T-helper 1 cell (primary cell): Measurements from ENCODE around the gene NPY.
"Not testable (repeated sequence)": the region's sequence is repeated elsewhere in the genome, so short reads cannot be mapped to it uniquely, and the experiment has no call there.

Experiments
- DNase-seq, 5 donors: peaks; one replicate each; pipeline ENCODE4 v3.0.0-alpha.2; 2012 to 2020
- total RNA-seq, 4 donors: gene quantifications; one replicate each; lab custom pipeline; 2026; lab: John Stamatoyannopoulos, UW

The NPY gene
- 0 reads per million in 4 donors for total RNA-seq

DNA sequence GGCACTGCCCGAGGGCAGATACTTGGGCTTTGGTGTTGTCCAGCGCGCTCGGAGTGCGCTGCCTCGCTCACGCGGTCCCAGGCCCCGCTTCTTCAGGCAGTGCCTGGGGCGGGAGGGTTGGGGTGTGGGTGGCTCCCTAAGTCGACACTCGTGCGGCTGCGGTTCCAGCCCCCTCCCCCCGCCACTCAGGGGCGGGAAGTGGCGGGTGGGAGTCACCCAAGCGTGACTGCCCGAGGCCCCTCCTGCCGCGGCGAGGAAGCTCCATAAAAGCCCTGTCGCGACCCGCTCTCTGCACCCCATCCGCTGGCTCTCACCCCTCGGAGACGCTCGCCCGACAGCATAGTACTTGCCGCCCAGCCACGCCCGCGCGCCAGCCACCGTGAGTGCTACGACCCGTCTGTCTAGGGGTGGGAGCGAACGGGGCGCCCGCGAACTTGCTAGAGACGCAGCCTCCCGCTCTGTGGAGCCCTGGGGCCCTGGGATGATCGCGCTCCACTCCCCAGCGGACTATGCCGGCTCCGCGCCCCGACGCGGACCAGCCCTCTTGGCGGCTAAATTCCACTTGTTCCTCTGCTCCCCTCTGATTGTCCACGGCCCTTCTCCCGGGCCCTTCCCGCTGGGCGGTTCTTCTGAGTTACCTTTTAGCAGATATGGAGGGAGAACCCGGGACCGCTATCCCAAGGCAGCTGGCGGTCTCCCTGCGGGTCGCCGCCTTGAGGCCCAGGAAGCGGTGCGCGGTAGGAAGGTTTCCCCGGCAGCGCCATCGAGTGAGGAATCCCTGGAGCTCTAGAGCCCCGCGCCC lies at the start of gene NPY:
NPY (plus strand) TSS at position 294 of the 802 bp plus-strand sequence. CDS start 1,051 bp downstream, outside the sequence.
- DNase-seq, result no peak

DNA sequence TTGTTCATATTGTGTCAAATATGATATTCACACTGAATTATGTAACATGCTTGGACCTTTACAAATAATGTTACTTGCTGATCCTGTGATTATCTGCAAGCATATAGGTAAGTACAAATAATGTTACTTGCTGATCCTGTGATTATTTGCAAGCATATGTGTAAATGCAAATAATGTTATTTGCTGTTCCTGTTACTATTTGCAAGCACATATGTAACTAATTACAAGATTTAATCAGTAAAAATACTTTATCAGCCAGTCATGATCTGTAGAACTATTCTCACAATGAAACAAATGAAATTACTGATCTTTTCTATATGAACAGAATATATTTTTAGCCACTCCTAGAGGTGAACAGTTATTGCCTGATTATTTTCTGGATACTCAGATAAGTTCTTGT lies 44.7 kb upstream of the NPY start:
- DNase-seq, result no peak

- DNase-seq, result no peak
Observed at GRCh38 chr7:24241206-24241605, 42.8 kb upstream of the NPY start.

DNA sequence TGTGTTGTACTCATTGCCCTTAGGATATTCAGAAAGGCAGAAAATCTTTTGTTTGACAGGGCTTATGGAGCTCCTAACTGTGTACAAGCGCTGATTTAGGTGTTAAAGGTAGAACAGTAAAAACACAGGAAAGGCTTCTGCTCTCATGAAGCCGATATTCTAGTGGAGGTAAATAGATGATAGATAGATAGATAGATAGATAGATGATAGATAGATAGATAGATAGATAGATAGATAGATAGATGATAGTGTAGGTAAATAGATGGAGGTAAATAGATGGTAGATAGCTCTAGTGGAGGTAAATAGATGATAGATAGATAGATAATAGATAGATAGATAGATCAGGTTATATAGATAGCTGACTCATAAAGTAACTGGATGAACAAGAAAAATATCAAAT lies 39.4 kb upstream of the NPY start:
- DNase-seq, result no peak

DNA sequence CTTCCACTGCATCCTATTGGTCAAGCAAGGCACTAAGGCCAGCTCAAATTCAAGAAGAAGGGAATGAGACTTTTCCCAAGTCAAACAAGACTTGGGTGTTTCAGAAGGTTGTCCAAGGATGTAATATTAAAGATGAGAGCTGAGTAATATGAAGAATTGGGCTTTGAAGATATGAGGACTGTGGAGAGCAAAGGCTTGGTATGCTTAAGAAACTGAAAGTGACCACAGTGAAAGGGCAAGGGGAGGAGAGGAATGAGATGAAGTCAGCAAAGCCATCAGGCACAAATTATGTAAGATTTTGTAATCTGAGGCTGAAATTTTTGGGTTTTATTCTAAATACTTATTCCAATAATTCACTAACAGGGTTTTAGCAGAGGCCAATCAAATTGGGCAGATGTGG lies 38.6 kb upstream of the NPY start:
- no peak for DNase-seq

DNA sequence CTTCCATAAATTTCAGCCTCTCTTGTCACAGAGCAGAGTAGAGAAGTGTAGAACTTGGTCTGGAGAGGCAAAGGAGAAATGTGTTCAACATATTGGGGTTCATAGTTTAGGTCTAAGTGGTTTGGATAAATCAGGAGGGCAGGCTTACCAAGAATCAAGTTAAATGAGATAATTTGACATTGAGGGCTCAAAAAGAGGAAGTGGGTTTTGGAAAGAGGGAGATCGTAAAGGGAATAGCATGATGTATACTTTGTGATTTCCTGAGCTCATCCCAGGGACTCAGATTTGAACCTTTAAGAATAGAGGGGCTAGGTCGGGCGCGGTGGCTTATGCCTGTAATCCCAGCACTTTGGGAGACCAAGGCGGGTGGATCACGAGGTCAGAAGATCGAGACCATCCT lies 34.7 kb upstream of the NPY start:
- no peak for DNase-seq

- DNase-seq, result no peak
Observed at GRCh38 chr7:24251568-24251967, 32.4 kb upstream of the NPY start.

GRCh38 chr7:24255139-24255538 lies 28.9 kb upstream of the NPY start:
- peak in 2 of 5 donors; percentile 6 to 21 for DNase-seq

- not testable (repeated sequence) for DNase-seq
Observed at GRCh38 chr7:24258324-24258723, 25.7 kb upstream of the NPY start.

- DNase-seq, result no peak
Observed at GRCh38 chr7:24271938-24272337, 12.1 kb upstream of the NPY start.

DNA sequence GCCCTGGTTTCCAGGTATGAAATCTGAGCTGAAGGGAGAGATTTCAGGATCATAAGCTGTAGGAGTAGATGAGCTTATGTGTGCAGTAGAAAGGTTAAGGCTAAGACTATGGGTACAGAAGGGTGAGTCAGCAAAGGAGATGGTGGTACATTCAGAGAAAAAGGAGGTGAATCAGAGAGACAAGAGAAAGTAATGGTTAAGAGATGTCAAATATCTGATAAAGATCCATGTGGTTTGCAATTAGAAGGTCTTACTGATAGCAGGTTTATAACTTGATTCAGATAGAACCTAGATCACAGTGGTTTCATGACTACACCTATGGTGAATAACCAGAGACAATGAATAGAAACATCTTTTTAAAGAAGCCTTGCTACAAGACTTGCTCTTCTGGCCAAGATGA lies 4.5 kb upstream of the NPY start:
- no peak for DNase-seq

DNA sequence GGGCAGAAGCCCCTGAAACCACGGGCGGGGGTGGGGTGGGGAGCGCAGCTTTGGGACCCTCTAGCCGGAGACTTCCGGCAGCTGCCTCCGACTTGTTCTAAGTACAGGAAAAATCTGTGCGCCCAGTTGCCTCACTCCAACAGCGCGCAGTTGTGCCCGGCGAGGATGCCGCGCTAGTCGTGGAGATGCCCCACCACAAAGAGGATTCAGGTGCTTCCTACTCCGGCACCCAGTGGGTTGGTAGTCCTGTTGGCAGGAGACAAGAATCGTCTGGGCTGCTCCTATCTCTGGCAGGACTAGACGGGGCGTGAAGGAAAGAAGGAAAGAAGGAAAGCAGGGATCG lies 465 bp upstream of the NPY start:
- DNase-seq, result no peak

DNA sequence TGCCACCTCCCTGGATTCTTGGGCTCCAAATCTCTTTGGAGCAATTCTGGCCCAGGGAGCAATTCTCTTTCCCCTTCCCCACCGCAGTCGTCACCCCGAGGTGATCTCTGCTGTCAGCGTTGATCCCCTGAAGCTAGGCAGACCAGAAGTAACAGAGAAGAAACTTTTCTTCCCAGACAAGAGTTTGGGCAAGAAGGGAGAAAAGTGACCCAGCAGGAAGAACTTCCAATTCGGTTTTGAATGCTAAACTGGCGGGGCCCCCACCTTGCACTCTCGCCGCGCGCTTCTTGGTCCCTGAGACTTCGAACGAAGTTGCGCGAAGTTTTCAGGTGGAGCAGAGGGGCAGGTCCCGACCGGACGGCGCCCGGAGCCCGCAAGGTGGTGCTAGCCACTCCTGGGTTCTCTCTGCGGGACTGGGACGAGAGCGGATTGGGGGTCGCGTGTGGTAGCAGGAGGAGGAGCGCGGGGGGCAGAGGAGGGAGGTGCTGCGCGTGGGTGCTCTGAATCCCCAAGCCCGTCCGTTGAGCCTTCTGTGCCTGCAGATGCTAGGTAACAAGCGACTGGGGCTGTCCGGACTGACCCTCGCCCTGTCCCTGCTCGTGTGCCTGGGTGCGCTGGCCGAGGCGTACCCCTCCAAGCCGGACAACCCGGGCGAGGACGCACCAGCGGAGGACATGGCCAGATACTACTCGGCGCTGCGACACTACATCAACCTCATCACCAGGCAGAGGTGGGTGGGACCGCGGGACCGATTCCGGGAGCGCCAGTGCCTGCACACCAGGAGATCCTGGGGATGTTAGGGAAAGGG lies 913 bp downstream of the NPY start:
- DNase-seq, result no peak

- peak in 2 of 5 donors; percentile 8 to 59 for DNase-seq
Observed at GRCh38 chr7:24290004-24290641, 6.1 kb downstream of the NPY start.

DNA sequence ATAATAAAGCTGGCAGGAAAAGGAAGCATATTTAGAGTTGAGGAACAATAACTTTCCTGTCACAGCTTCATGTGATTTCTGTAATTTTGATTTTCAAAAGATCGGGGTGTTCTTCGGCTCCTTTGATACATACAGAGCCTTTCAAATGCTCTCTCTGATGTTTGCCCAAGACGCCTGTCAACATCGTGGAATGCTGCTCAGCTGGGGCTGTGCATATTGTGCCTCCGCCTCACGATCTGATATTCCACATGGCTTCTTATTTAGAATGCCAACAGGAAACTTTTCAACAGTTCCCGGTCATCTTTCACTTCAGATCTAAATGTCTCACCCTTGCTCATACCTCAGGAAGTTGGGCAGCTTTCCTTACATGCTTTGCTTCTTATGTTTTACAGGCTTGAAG lies 7.3 kb downstream of the NPY start:
- no peak for DNase-seq

- DNase-seq, result no peak
Observed at GRCh38 chr7:24297362-24297761, 13.4 kb downstream of the NPY start.

DNA sequence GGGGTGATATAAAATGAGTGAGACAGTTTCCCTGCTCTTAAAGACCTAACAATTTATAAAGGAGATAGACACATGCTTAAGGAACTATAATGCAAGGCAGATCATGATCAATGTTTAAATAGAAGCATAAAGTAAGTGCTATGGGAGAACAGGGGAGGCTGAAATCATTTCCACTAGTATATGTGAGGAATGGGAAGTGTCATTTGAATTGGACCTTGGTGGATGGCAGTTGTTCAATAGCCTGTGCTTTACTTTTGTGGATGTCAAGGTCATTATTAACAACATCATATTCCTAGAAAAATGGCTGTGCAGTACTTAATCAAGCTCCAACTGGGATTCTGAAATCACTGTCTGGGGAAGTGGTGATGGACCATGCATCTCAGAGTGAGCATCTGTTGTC lies 14.7 kb downstream of the NPY start:
- no peak for DNase-seq

DNA sequence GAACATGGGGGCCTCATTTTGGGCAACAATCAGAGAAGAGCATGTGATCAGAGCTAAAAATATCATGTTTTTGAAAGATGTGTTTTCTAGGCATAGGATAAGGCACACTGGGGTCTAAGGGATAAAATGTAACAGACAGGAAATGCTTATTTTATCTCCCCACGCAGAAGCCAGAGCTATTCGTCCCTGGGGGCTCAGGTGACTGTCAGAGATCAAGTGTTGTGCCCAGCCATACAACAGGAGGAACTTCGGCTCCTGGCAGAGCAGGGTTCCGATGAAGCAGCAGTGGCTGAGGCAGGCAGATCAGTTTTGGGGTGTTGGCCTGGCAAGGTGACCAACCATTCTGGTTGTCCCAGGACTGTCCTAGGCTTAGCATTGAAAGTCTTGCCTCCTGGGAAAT lies 15.2 kb downstream of the NPY start:
- DNase-seq, result no peak

GRCh38 chr7:24301703-24302102 lies 17.7 kb downstream of the NPY start:
- DNase-seq, result no peak

DNA sequence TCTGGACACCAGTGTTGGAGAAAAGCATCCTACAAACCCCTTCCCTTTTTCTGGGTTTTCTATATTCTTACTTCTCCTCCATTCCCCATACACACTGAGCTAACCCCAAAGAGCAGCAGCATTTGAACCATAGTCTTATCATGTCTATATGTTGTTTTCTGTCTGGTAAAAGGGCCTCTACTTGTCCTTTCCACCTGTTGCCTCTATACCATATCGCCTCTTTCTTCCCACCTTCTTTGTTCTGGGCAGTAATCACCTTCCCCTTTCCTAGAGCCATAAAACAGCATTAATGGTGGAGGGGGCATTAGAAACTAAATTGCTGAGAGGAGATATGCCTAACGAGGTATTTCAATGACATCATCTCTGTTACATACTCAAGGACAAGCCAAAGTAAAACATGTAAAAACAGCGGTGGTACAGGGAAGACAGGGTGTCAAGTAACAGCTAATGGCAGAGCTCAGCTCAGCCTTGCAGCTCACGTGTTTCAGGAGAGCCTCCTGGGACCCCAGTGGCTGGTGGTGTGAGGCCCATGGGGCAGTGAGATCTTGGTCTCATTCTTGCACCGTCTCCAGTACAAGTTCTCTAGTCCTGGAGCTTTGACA lies 20.6 kb downstream of the NPY start:
- DNase-seq, result no peak

DNA sequence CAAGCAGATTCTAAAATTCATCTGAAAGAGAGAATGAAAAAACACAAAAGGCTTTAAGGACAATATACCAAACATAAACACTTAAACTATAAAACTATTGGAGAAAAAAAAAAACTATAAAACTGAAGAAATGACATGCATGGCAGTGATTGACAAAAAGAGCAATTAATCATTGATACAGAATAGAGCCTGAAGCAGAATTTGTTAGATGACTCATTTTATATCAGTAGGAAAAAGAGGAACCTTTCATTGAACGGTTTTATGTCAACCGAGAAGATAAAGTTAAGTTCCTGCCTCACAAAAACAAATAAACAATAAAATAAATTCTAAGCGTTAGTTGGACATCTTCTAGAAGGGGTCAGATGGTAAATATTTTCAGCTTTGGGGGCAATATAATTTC lies 23.3 kb downstream of the NPY start:
- DNase-seq, result no peak

- DNase-seq, result no peak
Observed at GRCh38 chr7:24312588-24312987, 28.6 kb downstream of the NPY start.

DNA sequence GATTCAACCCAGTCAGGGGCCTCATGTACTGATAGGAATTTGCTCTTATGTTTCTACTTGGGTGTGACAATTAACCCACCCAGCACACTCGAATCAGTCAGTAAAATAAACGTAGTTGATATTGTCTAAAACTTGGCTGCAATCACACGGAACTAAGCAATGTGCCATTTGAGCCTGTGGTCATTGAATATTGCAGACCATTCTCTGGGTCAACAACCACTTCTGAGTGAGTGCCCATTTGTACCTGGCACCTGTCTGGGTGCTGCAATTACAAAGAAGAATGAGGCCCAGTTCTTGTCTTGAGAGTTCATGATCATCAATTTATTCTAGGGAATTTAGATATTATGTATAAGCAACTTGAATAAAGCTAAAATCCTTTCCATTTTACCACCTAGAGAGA lies 29.8 kb downstream of the NPY start:
- DNase-seq, result no peak
